ENCODE results near the gene MTHFS.

The MTHFS gene

DNA sequence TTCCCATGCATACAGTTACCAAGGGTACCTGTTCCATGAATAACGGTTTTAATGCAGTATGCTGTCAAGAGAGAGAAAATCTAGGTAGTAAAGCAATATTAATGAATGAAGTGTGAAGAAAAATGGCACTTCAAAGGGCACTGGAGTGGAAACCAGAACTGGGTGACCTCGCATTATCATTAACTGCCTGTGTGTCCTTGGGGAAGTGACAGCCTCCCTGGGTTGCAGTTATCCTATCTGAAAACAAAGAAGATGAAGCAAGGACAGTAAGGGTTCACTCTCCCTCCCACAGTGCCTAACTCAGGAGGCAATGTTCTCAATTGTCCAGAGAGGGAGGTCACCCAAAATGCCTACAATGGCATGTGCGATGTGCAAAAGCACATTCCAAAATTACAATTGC lies 15.1 kb downstream of the MTHFS start:
- WGBS (ENCODE audit: insufficient coverage), result 89% methylated on average over 1 of the region's 3 CpGs
- CTCF ChIA-PET, result interaction anchor here (1.1 to 1.2 kb wide), 2 partner anchors 25 to 30 kb away, joined by 3 read pairs; no protein-coding TSS in a partner anchor
- POLR2A ChIA-PET, result interaction anchor here (0.6 kb wide), 1 partner anchor 8 kb away, joined by 3 read pairs; no protein-coding TSS in a partner anchor
- no peak for DNase-seq
- Histone ChIP-seq H3K27ac (ENCODE audit: insufficient read depth in 1 of 2, low read depth in 1 of 2, low read length in 2 of 2, poor library complexity in 1 of 2, severe bottlenecking in 2 of 2) (no peak overlapping the region), H3K4me3 (ENCODE audit: control insufficient read depth in 1 of 7, extremely low read depth in 1 of 7, insufficient read depth in 4 of 7, low read depth in 2 of 7, low read length in 6 of 7) (no peak overlapping the region), H3K27me3 (replicated peaks in 2 of 5; ENCODE audit: control insufficient read depth in 4 of 5, insufficient read depth in 5 of 5, low read length in 4 of 5) (no peaks in the 10 kb centered on the region), H3K36me3 (ENCODE audit: control insufficient read depth in 4 of 4, insufficient read depth in 4 of 4, low read length in 3 of 4) (peaks cover 44 to 93% (median 64%) of the 10 kb centered on the region in 4 experiments), H3K4me1 (ENCODE audit: control extremely low read depth in 1 of 4, control insufficient read depth in 4 of 4, insufficient read depth in 4 of 4, low read length in 3 of 4) (no peaks in the 10 kb centered on the region), H3K9me3 (ENCODE audit: control extremely low read depth in 1 of 5, control insufficient read depth in 4 of 5, insufficient read depth in 2 of 5, low read depth in 1 of 5, low read length in 4 of 5) (peaks cover 14 to 49% (median 23%) of the 10 kb centered on the region in 5 experiments)

DNA sequence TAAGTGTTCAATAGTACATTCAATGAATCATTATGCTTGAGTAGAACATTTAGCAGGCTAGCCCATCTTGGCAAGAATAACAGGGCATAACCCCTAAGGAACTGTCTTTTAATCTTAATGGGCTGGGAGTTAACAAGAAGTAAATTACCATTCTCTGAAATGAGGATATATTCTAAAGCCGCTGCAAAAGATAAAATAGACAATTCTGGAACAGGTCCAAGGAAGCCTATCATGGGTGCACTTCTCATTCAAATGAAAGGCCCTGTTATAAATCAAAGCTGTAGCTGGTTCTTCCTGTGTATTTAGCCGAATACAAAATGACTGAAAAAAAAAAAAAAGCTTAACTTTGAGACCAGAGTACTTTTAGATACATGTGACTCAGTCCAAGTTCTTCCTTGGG lies 15.6 kb downstream of the MTHFS start:
- no peak overlapping the region for H3K4me3 ChIP-seq (ENCODE audit: control insufficient read depth in 1 of 7, extremely low read depth in 1 of 7, insufficient read depth in 4 of 7, low read depth in 2 of 7, low read length in 6 of 7)
- WGBS (ENCODE audit: insufficient coverage), result 90% methylated on average over 2 of the region's 2 CpGs
- peaks cover 44 to 97% (median 64%) of the 10 kb centered on the region in 4 experiments for H3K36me3 ChIP-seq (ENCODE audit: control insufficient read depth in 4 of 4, insufficient read depth in 4 of 4, low read length in 3 of 4)
- no peaks in the 10 kb centered on the region for H3K27me3 ChIP-seq (replicated peaks in 2 of 5; ENCODE audit: control insufficient read depth in 4 of 5, insufficient read depth in 5 of 5, low read length in 4 of 5)
- ChIA-PET POLR2A (interaction anchor here (0.6 to 1.0 kb wide), 2 partner anchors 9 to 16 kb away, joined by 3 read pairs; no protein-coding TSS in a partner anchor), CTCF (interaction anchor here (1.1 to 1.2 kb wide), 2 partner anchors 25 to 29 kb away, joined by 3 read pairs; no protein-coding TSS in a partner anchor)
- H3K4me1 ChIP-seq (ENCODE audit: control extremely low read depth in 1 of 4, control insufficient read depth in 4 of 4, insufficient read depth in 4 of 4, low read length in 3 of 4), result no peaks in the 10 kb centered on the region
- peaks cover 14 to 51% (median 23%) of the 10 kb centered on the region in 5 experiments for H3K9me3 ChIP-seq (ENCODE audit: control extremely low read depth in 1 of 5, control insufficient read depth in 4 of 5, insufficient read depth in 2 of 5, low read depth in 1 of 5, low read length in 4 of 5)
- peak in 1 of 3 donors; percentile 28 for DNase-seq
- no peak overlapping the region for H3K27ac ChIP-seq (ENCODE audit: insufficient read depth in 1 of 2, low read depth in 1 of 2, low read length in 2 of 2, poor library complexity in 1 of 2, severe bottlenecking in 2 of 2)

DNA sequence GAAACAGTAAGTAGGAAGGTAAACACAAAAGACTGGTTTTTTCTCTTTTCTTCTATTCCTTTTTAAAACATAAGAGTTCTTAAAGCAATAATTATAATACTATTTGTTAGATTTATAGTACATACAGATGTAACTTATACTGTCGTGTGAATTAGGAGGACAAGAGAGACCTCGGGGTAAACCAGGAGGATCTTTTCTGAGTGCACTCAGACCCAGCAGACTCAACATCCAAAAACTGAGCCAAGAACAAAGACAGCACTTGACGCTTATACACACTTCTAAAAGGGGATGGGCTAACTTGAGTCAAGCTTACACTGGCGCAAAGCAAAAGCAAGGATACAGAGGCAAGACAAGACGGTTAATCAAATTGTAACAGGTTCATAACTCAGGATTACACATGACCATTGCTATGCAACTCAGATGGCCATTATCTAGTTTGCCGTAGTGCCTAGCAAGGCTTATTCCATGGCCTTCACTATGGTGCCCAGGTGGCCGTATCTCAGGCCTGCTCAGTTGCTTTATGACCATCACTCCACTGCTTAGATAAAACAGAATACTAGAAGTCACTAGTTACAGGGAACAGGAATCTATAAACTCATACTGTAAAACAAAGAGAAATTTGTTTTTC lies 18.6 kb downstream of the MTHFS start:
- H3K9me3 ChIP-seq (ENCODE audit: control extremely low read depth in 1 of 5, control insufficient read depth in 4 of 5, insufficient read depth in 2 of 5, low read depth in 1 of 5, low read length in 4 of 5), result peaks cover 24 to 77% (median 43%) of the 10 kb centered on the region in 5 experiments
- CTCF ChIA-PET, result interaction anchor here (1.3 kb wide), 1 partner anchor 10 kb away, joined by 4 read pairs; no protein-coding TSS in a partner anchor
- no peak overlapping the region for H3K27ac ChIP-seq (ENCODE audit: insufficient read depth in 1 of 2, low read depth in 1 of 2, low read length in 2 of 2, poor library complexity in 1 of 2, severe bottlenecking in 2 of 2)
- 96% methylated on average over 6 of the region's 7 CpGs for WGBS (ENCODE audit: insufficient coverage)
- peak overlapping the region in 1 of 7 experiments; percentile 14 for H3K4me3 ChIP-seq (ENCODE audit: control insufficient read depth in 1 of 7, extremely low read depth in 1 of 7, insufficient read depth in 4 of 7, low read depth in 2 of 7, low read length in 6 of 7)
- no peak for DNase-seq
- no peaks in the 10 kb centered on the region for H3K27me3 ChIP-seq (replicated peaks in 2 of 5; ENCODE audit: control insufficient read depth in 4 of 5, insufficient read depth in 5 of 5, low read length in 4 of 5)
- POLR2A ChIA-PET, result no interaction called here
- peaks cover 45 to 92% (median 61%) of the 10 kb centered on the region in 4 experiments for H3K36me3 ChIP-seq (ENCODE audit: control insufficient read depth in 4 of 4, insufficient read depth in 4 of 4, low read length in 3 of 4)
- H3K4me1 ChIP-seq (ENCODE audit: control extremely low read depth in 1 of 4, control insufficient read depth in 4 of 4, insufficient read depth in 4 of 4, low read length in 3 of 4), result no peaks in the 10 kb centered on the region

DNA sequence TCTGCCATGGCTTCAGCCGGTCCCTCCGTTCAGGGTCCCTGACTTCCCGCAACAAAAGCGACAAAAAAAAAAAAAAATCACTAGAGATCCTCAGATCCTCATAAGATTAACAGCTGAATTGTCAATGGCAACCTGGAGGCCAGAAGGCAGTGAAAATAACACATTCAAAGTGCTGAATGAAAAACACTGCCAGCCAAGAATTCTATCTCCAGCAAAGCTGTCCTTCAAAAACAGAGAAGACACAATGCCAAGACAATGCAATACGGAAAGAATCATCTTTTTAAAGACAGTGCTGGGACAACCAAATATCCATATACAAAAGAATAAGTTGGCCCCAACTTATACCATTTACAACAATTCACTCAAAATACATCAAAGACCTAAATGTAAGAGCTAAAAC lies 21.6 kb downstream of the MTHFS start:
- CTCF ChIA-PET, result interaction anchor here (1.3 kb wide), 2 partner anchors 118 to 448 kb away, joined by 3 to 4 read pairs; no protein-coding TSS in a partner anchor
- POLR2A ChIA-PET, result no interaction called here
- H3K9me3 ChIP-seq (ENCODE audit: control extremely low read depth in 1 of 5, control insufficient read depth in 4 of 5, insufficient read depth in 2 of 5, low read depth in 1 of 5, low read length in 4 of 5), result peaks cover 20 to 66% (median 48%) of the 10 kb centered on the region in 5 experiments
- H3K27ac ChIP-seq (ENCODE audit: insufficient read depth in 1 of 2, low read depth in 1 of 2, low read length in 2 of 2, poor library complexity in 1 of 2, severe bottlenecking in 2 of 2), result no peak overlapping the region
- peak in 2 of 3 donors; percentile 27 to 38 for DNase-seq
- peaks cover 29 to 81% (median 47%) of the 10 kb centered on the region in 4 experiments for H3K36me3 ChIP-seq (ENCODE audit: control insufficient read depth in 4 of 4, insufficient read depth in 4 of 4, low read length in 3 of 4)
- H3K4me3 ChIP-seq (ENCODE audit: control insufficient read depth in 1 of 7, extremely low read depth in 1 of 7, insufficient read depth in 4 of 7, low read depth in 2 of 7, low read length in 6 of 7), result no peak overlapping the region
- peaks cover 0 to 6% (median 0%) of the 10 kb centered on the region in 4 experiments for H3K4me1 ChIP-seq (ENCODE audit: control extremely low read depth in 1 of 4, control insufficient read depth in 4 of 4, insufficient read depth in 4 of 4, low read length in 3 of 4)
- no peaks in the 10 kb centered on the region for H3K27me3 ChIP-seq (replicated peaks in 2 of 5; ENCODE audit: control insufficient read depth in 4 of 5, insufficient read depth in 5 of 5, low read length in 4 of 5)
- 100% methylated on average over 5 of the region's 5 CpGs for whole genome bisulfite sequencing (ENCODE audit: insufficient coverage)

DNA sequence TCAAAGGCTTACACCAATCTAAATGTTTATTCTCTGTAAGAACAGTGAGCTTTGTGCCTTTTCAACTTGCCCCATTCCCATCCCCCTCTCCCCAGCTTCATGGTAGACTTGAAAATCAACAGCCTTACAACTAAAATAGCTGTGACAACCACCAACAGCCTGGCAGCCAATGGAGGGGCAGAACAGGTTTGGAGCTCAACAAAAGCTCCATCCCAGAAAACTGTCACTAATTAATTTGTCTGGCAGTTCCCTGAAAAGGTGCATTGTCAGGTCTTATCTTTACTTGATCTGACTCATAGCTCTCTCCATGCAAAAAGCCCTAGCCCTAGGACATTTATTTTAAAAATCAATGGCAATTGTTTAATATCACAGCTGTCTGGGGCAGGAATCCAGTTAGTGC lies 22.6 kb downstream of the MTHFS start:
- peaks cover 25 to 78% (median 43%) of the 10 kb centered on the region in 4 experiments for H3K36me3 ChIP-seq (ENCODE audit: control insufficient read depth in 4 of 4, insufficient read depth in 4 of 4, low read length in 3 of 4)
- no peak for DNase-seq
- ChIA-PET POLR2A (no interaction called here), CTCF (interaction anchor here (1.3 to 2.1 kb wide), 4 partner anchors 11 to 449 kb away, joined by 3 to 6 read pairs (median 4); no protein-coding TSS in a partner anchor)
- H3K9me3 ChIP-seq (ENCODE audit: control extremely low read depth in 1 of 5, control insufficient read depth in 4 of 5, insufficient read depth in 2 of 5, low read depth in 1 of 5, low read length in 4 of 5), result peaks cover 20 to 58% (median 43%) of the 10 kb centered on the region in 5 experiments
- no peak overlapping the region for H3K27ac ChIP-seq (ENCODE audit: insufficient read depth in 1 of 2, low read depth in 1 of 2, low read length in 2 of 2, poor library complexity in 1 of 2, severe bottlenecking in 2 of 2)
- H3K4me3 ChIP-seq (ENCODE audit: control insufficient read depth in 1 of 7, extremely low read depth in 1 of 7, insufficient read depth in 4 of 7, low read depth in 2 of 7, low read length in 6 of 7), result peak overlapping the region in 1 of 7 experiments; percentile 2
- H3K27me3 ChIP-seq (replicated peaks in 2 of 5; ENCODE audit: control insufficient read depth in 4 of 5, insufficient read depth in 5 of 5, low read length in 4 of 5), result no peaks in the 10 kb centered on the region
- H3K4me1 ChIP-seq (ENCODE audit: control extremely low read depth in 1 of 4, control insufficient read depth in 4 of 4, insufficient read depth in 4 of 4, low read length in 3 of 4), result peaks cover 0 to 6% (median 0%) of the 10 kb centered on the region in 4 experiments

DNA sequence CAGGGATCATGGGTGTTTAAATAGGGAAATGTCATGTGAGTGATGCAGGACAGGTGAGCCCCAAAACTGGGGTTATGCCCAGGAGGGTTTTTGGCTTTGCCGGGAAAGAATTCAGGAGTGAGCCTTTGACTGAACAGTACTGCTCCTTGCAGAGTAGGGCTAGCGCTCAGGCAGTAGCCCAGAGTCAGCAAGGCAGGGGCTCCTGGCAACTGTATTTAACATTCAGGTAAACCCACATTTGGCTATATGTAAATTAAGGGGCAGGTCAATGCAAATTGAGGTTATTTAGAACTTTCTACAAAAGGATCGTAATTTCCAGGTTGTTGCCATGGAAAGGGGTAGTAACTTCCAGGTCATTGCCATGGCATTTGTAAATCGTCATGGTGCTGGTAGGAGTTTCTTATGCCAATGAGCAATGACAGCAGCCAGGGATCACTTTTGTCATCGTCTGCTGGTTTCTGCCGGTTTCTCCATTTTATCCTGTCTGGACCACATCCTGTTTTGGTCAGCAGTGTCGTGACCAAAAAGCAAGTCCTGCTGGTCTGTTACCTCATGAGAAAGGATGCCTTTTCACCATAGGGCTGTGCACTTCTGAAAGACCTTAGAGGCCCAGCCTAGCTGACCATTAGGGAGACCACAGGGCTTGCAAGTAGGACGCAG lies 24.3 kb downstream of the MTHFS start:
- WGBS (ENCODE audit: insufficient coverage), result 75% methylated on average over 7 of the region's 8 CpGs
- no peak overlapping the region for H3K4me3 ChIP-seq (ENCODE audit: control insufficient read depth in 1 of 7, extremely low read depth in 1 of 7, insufficient read depth in 4 of 7, low read depth in 2 of 7, low read length in 6 of 7)
- peaks cover 0 to 6% (median 0%) of the 10 kb centered on the region in 4 experiments for H3K4me1 ChIP-seq (ENCODE audit: control extremely low read depth in 1 of 4, control insufficient read depth in 4 of 4, insufficient read depth in 4 of 4, low read length in 3 of 4)
- H3K27ac ChIP-seq (ENCODE audit: insufficient read depth in 1 of 2, low read depth in 1 of 2, low read length in 2 of 2, poor library complexity in 1 of 2, severe bottlenecking in 2 of 2), result no peak overlapping the region
- ChIA-PET POLR2A (no interaction called here), CTCF (interaction anchor here (2.1 kb wide), 1 partner anchor 18 kb away, joined by 5 read pairs; no protein-coding TSS in a partner anchor)
- DNase-seq, result peak in 2 of 3 donors; percentile 57 to 71
- H3K9me3 ChIP-seq (ENCODE audit: control extremely low read depth in 1 of 5, control insufficient read depth in 4 of 5, insufficient read depth in 2 of 5, low read depth in 1 of 5, low read length in 4 of 5), result peaks cover 13 to 41% (median 30%) of the 10 kb centered on the region in 5 experiments
- H3K36me3 ChIP-seq (ENCODE audit: control insufficient read depth in 4 of 4, insufficient read depth in 4 of 4, low read length in 3 of 4), result peaks cover 20 to 67% (median 33%) of the 10 kb centered on the region in 4 experiments
- H3K27me3 ChIP-seq (replicated peaks in 2 of 5; ENCODE audit: control insufficient read depth in 4 of 5, insufficient read depth in 5 of 5, low read length in 4 of 5), result no peaks in the 10 kb centered on the region

Data from common myeloid progenitor, CD34-positive (primary cell).